ENCODE measurements around the gene SCYL1.

SCYL1 gene

DNA sequence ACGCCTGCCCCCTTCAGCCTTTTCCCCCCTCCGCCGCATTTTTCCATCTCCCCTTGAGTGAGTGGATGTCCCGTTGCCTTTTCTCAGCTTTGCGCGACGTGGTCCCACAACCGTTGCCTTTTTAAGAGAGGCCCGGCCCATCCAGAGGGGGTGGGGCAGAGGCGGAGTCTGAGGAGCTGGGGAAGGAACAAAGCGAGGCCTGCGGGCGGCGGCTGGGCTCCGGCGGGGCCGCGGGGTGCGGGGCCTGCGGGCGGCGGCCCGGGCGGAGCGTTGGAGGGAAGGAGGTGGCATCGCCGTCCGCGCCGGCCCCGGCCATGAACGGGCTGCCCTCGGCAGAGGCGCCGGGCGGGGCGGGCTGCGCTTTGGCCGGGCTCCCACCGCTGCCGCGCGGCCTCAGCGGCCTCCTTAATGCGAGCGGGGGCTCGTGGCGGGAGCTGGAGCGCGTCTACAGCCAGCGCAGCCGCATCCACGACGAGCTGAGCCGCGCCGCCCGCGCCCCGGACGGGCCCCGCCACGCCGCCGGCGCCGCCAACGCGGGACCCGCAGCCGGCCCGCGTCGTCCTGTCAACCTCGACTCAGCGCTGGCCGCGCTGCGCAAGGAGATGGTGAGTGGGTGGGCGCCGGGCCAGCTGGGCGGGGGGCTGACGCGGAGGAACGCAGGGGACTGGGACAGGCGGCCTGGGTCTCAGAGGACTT, 47.6 kb downstream of the SCYL1 start, which contains the start of gene FAM89B:
Gene FAM89B (plus strand): TSS at position 183 of the 696 bp plus-strand sequence. CDS start 132 bp downstream, at position 315.
- peak; percentile 94 for DNase-seq

DNA sequence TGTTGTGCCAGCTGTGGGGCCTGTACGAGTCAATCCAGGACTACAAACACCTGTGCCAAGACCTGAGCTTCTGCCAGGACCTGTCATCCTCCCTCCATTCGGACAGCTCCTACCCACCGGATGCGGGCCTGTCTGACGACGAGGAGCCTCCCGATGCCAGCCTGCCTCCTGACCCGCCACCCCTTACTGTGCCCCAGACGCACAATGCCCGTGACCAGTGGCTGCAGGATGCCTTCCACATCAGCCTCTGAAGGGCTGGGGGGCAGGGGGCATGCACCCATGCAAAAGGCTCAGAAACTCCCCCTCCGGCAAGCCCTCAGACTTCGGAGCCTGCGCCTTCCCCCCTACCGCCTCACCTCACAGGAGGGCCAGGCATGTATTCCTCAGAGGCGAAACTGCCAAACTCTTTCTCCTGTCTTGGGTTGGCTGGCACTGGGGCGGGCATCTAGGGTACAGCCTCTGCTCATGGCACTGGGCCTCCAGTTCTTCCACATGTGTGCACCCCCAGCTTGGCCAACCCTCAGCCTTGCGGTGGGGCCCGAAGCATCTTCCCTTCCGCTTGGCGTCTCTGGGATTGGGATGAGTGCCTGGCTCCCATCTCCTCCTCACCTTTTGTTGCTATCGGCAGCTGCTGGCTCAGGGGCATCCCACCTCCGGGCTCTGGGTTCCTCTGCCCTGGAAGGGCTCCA, 48.7 kb downstream of the SCYL1 start:
- DNase-seq: peak; percentile 45

DNA sequence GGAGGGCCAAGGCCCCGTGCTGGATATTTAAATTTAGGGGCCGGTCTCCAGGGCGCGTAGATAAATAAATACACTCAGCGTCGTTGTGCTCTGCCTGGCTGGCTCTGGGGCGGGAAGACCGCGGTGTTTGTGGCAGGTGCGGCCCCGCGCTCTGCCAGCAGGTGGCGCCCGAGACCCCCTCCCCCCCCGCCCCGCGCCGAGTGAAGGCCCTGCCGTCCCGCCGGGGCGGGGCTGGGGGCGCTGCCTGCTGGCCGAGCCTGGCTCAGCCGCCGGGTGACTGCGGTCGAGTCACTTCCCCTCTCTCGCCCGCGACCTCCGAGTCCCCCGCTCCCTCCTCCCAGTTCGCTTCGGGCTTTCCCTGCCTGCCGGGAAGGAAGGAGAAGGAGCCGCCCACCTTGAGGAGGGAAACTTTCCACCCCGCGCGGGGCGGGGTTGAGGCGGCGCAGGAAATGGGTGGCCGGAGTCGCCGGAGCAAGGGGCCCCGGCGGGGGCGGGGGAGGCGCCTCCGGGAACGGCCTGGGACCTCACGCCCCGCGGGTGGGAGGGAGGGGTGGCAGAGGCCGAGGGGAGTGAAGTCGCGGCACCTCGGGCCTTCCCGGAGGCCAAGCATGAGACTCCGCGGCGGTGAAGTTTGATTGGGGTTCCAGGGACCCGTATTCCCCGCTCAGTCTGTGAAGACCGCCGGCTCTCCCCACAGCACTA, 49.4 kb downstream of the SCYL1 start:
- DNase-seq: peak; percentile 93

DNA sequence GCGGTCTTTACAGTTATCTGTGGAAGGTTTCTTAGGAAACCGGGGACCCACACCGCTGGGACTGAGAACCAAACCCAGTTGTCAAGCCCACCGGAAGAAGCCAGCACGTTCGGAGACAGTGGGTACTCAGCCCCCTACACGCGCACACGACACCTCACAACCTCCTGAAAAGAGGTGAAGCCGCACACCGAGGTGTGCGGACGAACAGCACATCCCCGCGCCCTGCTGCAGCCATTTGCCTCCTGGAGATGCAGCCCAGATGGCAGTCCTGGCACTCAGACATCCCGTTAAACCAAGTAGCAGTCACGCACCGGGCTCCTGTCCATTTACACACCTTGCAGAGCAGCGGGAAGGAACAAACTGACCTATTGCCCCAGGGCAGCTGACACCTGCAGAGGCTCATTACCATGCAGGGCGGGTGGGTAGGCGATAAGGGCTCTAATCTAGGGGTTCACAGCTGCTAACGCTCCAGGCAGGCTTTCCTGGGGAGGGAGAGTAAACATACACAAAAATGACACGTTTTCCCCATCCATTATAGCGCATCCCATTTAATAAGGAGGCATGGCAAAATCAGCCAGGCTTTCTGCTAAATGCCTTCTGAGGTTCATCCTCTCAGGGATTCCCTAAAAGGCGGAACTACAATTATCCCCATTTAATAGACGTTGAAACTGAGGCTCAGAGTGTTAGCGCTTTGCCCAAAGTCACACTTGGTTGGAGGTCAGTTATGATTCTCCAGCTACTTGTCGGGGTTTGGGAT, 50.1 kb downstream of the SCYL1 start:
- no peak for DNase-seq

DNA sequence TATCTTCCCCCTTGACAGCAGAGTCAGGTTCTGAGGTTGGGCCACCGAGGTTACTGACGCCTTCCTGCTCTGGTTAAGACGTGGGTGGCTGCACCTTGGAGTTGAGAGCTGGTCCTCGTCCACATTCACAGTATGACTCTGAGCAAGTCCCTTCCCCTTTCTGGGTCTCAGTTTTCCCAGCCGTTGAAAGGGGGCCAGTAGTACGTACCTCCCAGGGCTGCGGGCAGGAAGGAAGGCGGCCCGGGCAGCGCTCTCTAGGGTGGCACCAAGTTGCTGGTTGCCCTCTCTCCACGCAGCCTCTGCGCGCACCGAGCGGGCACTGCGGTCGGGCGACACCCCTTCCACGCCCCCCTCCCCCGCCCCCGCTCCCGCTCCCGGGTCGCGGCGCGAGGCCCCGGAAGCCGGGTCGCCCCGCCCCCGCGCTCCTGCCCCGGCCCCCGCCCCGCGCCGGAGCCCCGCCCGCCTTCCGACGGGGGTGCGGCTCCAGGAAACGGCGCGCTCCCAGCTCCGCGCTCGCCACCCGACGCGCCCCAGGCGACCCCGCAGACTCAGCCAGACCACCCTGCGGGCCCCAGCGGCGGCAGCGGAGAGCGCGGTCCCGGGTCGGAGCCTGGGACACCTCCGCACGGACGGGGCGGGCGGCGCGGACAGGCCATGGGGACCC, 50.8 kb downstream of the SCYL1 start, which contains the start of gene EHBP1L1:
Gene EHBP1L1 (plus strand): TSS at position 486 of the 664 bp plus-strand sequence. CDS start 250 bp downstream, outside the sequence.
- DNase-seq: peak; percentile 78

DNA sequence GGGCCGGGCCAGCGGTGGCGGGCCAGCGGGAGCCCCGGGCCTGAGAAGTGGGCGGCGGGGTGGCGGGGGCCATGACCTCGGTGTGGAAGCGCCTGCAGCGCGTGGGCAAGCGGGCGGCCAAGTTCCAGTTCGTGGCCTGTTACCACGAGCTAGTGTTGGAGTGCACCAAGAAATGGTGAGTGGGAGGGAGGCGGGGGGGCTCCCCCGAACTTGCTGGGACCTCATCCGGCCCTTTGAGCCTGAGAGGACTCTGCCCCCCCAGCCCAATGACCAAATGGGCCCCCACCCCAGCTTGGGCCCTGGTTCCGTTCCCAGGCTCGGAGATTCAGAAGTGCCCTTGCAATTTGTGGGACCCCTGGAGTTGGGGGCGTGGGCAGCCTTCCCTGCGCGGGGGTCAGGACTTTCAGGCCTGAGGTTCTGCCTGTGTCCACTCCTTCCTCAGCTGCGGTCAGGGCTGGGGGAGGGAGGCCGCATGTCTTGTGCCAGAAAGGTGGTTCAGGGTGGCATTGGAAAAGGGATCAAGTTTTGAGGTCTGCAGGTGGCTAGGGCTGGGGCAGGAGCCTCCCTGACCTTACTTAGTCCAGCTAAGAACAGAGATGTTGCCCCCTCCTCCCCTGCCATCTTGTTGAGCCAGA, 51.5 kb downstream of the SCYL1 start:
- DNase-seq: peak; percentile 41

DNA sequence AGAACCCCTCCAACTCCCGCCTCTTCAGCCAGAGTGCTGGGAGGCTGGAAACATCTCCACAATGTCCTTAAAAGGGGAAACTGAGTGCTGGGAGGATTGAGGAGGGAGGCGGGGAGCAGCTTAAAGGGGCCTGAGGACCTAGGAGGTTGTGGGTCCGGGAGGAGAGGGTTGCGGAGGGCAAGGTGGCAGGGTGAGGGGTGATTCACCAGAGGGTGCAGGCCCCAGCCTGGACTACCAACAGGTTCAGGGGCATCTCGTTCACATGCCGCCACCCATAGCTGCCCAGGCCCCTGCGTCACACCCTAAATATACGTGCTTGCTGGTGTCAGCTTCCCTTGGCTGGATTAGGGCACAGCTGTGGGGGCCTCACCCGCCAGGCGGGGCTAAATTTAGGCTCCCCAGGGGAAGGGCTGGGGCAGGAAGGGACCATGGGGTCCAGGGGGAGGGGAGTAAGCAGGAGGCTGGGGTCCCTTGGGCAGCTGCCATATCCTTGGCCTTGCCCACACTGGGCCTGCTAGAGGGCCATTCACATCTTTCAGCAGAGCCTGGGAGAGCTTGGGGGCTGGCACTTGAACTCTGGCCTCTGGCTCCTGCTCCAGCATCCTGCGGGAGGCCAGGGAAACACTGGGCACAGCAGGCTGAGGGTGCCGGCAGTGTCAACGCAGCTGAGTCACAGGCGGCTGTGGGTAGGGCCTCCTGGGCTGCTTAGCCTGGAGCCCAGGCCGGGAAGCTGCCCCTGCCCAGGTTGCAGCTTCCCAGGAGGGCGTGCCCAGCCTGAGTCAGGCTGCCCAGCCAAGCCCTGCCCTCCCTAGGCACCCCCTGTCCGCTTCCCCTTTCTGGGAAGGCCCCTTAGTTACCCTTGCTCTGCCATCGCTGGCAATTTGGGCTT, 52.2 kb downstream of the SCYL1 start:
- peak; percentile 65 for DNase-seq

DNA sequence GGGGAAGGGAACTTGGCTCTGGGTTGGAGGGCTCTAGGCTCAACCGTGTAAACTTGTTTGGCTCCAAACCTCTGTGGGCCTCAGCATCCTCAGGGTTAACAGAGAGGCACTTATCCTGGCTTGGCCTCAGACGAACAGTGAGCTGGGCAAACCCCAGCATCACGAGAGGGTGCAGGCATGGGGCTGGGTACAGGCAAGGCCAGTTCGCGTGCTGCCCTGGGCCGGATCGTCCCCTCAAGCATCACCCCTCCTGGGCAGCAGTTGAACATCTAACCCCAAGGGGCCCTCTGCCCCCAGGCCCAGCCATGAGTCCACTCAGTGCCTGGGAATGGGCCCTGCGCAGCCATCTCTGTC, 52.9 kb downstream of the SCYL1 start:
- DNase-seq: no peak

DNA sequence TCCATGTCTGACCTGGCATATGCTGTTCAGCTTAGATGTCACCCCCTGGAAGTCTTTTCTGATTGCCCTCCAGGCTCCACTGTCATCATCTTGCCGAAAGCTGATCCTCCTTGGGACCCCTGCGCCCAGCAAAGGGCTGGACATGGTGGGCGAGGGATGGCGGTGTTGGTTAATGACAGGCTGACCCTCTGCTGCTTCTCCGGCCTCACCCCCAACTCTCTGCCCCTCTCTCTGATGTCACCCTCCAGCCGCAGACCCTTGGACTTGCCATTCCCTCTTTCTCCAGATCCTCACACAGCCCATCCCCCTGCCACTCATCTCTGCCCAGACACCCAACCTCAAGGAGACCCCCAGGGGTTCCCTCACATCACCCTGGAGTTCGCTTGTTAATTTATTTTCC, 53.3 kb downstream of the SCYL1 start:
- DNase-seq: no peak

DNA sequence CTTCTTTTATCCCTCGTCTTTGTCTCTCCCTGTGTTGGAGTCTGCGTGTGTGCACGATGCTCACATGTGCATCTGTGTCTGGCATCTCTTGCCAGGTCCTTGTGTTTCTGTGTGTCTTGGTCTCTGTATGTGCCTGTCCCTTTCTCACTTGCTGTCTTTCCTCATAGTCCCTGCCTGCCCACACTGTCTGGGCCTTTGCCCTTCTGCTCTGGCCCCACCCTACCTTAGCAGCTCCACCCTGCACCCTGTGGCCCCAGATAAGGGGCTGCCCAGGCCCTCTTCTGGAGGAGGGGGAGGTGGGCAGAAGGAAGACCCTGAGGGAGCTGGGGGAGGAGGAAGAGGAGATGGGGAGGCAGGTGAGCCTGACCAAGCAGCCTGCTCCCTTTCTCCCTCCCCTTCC, 53.8 kb downstream of the SCYL1 start:
- DNase-seq: no peak

DNA sequence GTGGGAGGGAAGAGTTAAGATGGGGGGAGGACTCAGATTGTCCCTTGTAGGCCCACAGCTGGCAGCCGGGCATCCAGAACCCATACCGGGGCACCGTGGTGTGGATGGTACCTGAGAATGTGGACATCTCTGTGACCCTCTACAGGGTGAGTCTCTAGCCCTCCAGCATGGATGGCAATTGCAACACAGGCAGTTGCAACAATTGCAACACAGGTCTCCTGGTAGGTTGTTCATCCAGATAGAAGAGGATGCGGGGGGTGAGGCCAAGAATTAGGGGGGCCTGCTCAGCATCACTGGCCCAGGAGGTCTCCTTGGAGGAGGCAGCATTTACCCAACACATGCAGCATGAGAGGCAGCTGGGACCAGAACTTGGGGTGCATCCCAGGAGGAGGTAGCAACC, 54.4 kb downstream of the SCYL1 start:
- no peak for DNase-seq

DNA sequence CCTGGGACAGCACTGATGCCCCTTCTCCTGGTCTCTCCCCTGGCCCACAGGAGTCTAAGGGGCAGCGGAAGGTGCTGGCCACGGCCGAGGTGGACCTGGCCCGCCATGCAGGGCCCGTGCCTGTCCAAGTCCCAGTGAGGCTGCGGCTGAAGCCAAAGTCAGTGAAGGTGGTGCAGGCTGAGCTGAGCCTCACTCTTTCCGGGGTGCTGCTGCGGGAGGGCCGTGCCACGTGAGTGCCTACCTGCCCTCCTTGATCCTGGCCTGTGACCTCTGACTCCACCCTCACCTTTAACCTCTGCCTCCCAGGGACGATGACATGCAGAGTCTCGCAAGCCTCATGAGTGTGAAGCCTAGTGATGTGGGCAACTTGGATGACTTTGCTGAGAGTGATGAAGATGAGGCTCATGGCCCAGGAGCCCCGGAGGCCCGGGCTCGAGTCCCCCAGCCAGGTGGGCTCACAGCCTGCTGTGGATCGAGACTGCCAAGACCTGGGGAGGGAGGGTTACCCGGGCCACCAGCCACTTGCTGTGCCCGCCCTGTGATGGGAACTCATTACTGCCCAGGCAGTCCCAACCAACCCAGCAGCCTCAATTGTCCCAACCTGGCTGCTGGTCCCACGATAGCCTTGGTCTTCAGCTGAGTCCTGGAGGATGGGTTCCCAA, 55.3 kb downstream of the SCYL1 start:
- DNase-seq: no peak

DNA sequence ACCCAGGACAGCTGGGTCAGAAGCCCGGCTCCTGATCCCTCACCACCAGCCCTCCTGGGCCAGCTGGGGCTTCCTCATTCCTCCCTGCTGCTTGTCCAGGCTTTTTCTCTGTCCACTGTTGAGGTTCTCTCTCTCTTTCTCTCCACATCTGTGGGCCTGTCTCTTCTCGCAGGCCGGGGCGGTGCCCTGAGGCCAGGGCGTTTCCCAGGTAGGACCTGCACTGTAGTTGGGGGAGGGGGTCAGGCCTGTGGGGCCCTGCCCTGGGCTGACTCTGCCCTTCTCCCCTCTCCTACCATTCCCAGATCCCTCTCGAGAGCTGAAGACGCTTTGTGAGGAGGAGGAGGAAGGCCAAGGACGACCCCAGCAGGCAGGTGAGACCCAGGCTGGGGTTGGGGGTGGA, 55.9 kb downstream of the SCYL1 start:
- no peak for DNase-seq

DNA sequence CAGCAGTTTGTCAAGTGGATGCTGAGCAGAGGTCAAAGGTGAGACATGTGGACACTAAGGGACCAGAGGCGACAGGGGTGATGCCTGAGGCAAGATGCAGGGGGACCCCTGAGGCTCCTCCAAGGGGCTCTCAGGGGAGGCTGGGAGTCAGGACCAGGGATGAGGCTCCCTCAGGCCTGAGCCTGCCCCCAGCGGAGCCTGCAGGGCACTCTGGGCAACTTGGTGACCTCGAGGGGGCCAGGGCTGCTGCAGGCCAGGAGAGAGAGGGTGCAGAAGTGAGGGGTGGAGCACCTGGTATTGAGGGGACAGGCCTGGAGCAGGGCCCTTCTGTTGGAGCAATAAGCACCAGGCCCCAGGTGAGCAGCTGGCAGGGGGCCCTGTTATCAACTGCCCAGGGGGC, 57.0 kb downstream of the SCYL1 start:
- DNase-seq: no peak

DNA sequence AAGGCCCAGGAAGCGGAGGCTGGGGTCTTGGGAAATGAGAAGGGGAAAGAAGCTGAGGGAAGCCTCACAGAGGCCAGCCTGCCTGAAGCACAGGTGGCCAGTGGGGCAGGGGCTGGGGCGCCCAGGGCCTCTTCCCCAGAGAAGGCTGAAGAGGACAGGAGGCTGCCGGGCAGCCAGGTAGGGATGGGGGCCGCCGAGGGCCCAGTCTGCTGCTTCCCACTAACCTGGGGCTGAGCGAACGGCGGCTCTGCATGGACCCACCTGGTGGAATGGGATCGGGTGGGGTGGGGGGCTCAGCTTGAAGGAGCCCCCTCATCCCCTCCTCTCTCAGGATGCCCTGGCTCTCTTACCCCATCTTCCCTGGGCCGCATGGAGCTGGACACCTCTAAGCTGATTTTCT, 58.7 kb downstream of the SCYL1 start:
- DNase-seq: no peak

DNA sequence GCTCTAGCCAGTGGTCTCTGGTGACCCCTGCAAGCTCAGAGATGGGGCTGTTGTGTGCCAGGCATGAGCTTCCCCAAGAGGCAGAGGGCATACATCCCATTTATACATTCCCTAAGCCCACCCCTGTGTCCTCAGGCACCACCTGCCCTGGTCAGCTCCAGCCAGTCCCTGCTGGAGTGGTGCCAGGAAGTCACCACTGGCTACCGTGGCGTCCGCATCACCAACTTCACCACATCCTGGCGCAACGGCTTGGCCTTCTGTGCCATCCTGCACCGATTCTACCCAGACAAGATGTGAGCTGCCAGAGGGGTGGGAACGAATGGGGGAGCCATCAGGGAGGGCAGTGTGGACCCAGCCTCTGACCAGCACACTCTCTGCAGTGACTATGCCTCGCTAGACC, 59.2 kb downstream of the SCYL1 start:
- no peak for DNase-seq

DNA sequence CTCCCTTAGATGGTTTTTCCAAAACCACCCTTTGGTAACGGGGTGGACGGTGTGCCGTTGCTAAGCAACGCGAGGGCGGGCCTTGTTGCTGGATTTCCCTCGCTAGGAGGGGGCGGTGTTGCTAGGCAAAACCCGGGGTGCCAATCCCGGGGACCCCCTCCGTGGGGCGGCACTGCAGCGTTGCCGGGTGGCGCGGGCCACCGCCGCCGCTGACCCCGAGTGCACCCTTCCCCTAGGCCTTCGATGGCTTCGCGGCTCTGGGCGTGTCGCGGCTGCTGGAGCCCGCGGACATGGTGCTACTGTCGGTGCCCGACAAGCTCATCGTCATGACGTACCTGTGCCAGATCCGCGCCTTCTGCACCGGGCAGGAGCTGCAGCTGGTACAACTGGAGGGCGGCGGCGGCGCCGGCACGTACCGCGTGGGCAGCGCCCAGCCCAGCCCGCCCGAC, 59.9 kb downstream of the SCYL1 start:
- no peak for DNase-seq

DNA sequence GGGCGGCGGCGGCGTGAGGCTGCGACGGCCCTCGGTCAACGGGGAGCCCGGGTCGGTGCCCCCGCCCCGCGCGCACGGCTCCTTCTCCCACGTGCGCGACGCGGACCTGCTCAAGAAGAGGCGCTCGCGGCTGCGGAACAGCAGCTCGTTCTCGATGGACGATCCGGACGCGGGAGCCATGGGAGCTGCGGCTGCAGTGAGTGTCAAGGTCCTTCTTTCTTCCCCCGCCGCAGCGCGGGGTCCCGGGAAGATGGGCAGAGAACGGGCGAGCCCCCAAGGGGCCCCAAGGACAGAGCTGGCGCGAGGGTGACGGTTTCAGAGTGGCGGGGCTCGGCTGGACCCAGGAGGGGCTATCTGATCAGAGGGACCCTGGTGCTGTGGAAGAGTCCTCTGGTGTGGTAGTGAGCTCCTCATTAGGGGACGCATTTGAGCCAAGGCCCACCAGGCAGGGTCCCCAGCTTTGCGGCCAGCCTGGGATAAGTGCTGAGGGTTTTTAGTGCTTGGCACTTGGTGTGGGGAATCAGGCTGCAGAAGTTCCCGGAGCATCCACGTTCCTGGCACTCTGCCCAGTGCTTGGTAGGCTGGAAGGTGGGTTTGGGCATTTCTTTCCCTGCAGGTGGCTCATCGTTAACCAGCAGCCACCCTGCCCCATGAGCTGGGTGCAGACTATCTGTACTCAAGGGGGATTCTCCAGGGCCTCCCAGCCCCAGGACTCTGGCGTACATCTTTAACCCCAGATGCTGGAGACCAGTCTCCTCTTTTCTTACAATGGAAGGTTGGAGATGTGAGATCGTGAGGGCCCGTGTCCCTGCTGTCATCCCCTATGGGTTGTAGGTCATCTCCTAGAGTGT, 60.7 kb downstream of the SCYL1 start:
- no peak for DNase-seq

DNA sequence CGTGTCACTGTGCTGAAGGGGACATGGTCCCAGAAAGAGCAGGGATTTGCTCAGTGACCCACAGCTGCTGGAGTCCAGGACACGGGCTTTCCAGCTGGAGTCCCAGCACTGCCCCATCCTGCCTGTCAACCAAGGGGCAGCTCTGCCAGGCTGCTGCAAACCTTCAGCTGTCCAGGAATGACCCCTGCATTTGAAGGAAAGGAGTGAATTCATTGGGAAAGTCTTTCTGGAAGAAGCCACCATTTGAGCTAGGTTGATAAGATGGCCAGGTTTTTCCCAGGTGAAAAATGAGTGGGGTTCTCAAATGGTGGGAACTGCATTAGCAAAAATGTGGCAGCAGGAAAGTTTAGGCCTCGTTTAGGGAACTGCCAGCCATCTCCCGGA, 61.4 kb downstream of the SCYL1 start:
- no peak for DNase-seq
